ENCODE results near the gene SMAGP.
"Not testable (repeated sequence)": the region's sequence is repeated elsewhere in the genome, so short reads cannot be mapped to it uniquely, and the experiment has no call there.

Gene SMAGP

GRCh38 chr12:51263341-51263740, 6.9 kb downstream of the SMAGP start:
- DNase-seq = no peak

DNA sequence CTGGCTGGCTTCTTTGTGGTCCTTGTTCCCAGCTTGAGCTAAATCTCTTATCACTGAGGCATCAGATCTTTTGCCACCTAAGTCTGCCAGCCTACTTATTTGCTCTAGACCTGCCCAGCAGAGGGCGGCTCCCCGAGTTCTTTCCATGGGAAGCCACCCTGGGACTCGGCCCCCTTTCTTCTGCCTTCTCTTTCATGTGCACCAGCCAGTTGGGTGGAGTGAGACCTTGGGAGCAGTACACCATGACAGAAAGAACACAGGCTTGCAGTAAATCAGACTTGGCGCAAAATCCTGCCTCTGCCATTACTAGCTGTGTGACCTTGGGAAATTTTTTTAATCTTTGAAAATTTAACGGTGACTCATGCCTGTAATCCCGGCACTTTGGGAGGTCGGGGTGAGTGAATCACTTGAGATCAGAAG, 7.4 kb downstream of the SMAGP start:
- no peak for DNase-seq

DNA sequence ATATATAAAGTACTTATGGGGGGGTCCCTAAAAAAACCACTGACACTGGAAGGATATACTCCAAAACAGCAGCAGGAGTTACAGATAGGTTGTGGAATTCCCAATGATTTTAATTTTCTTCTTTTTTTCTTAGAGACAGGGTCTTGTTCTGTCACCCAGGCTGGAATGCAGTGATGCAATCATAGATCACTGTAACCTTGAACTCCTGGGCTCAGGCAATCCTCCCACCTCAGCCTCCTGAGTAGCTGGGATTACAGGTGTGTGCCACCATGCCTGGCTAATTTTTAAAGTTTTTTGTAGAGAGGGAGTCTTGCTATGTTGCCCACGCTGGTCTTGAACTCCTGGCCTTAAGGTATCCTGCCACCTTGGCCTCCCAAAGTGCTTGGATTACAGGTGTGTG, 10.6 kb downstream of the SMAGP start:
- DNase-seq = not testable (repeated sequence)

- DNase-seq = no peak
These were observed 15.7 kb downstream of the SMAGP start for GRCh38 chr12:51254536-51254935.

- DNase-seq = no peak
These were observed 16.9 kb downstream of the SMAGP start for GRCh38 chr12:51253276-51253675.

GRCh38 chr12:51247523-51248206, 22.6 kb downstream of the SMAGP start:
- DNase-seq = peak in 1 of 2 experiments; percentile 57

DNA sequence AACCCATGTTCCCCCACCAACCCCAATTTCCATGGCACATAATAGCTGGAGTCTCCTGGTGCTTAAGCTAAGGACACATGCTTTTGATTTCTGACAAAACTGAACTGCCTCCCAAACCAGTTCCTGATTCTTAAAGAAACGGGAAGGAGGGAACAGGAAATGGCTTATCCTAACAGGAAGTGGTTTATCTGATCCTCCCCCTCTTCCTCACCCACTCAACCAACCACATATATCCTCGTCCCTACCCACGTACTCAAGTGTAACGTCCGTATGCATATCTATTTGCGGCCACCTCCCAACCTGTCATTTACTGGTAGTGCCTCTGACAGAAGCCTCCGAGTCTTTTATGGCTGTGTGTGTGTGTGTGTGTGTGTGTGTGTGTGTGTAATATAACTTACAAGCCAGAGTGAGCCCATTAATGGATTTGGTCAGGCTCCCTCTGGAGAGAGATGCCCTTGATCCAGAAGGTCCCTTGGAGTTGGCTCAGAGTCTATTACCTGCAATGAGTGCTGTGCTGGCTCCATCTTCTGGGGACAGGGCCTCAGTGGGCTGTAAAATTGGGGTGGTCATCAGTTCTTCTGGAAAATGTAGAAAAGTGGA, 23.9 kb downstream of the SMAGP start:
- no peak for DNase-seq

- DNase-seq = no peak
These were observed 24.6 kb downstream of the SMAGP start for GRCh38 chr12:51245476-51246253.

- no peak for DNase-seq
These were observed 25.9 kb downstream of the SMAGP start for GRCh38 chr12:51244269-51244668.

DNA sequence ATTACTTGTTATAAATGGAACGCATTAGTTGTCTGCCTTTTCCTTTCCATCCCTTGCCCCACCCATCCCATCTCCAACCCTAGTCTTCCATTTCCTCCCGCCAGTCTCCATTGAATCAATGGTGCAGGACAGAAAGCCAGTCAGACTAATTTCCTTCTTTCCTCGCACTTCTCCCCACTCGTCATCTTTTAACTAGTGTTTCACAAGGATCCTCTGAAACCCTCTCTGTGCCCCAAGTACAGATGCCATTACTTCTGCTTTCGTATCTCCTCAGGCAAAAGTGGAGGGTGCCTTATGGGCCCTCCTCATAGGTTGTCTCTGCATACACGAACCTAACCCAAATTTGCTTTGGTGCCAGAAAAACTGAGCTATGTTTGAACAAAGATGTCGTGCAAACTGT, 27.3 kb downstream of the SMAGP start:
- DNase-seq = no peak

DNA sequence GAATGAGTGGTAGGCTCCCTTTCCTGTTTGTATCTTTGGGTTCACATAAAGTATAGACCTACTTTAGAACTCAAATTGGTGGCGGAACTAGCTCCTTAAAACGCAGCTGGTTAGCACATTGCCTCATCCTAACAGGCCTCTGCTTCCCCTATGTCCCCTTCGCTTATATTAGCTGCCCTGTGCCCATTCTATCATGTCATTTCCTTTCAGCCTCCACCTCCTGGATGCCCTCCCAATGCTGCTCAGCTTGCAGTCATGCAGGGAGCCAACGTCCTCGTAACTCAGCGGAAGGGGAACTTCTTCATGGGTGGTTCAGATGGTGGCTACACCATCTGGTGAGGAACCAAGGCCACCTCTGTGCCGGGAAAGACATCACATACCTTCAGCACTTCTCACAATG, 28.1 kb downstream of the SMAGP start:
- no peak for DNase-seq

DNA sequence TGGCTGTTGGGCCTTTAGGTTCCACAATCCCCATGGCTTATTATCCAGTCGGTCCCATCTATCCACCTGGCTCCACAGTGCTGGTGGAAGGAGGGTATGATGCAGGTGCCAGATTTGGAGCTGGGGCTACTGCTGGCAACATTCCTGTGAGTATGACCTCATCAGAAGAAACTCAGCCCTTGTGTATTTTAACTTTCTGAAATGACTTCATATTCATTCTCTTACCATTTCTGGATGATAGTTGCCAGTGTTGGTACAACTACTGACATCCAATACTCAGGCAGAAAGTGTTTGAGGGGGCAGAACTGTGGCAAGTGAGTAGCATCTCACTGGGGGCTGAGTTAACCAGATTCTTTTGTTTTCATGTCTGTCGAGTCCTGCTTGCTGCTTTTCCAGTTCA, 29.2 kb downstream of the SMAGP start:
- DNase-seq = no peak

DNA sequence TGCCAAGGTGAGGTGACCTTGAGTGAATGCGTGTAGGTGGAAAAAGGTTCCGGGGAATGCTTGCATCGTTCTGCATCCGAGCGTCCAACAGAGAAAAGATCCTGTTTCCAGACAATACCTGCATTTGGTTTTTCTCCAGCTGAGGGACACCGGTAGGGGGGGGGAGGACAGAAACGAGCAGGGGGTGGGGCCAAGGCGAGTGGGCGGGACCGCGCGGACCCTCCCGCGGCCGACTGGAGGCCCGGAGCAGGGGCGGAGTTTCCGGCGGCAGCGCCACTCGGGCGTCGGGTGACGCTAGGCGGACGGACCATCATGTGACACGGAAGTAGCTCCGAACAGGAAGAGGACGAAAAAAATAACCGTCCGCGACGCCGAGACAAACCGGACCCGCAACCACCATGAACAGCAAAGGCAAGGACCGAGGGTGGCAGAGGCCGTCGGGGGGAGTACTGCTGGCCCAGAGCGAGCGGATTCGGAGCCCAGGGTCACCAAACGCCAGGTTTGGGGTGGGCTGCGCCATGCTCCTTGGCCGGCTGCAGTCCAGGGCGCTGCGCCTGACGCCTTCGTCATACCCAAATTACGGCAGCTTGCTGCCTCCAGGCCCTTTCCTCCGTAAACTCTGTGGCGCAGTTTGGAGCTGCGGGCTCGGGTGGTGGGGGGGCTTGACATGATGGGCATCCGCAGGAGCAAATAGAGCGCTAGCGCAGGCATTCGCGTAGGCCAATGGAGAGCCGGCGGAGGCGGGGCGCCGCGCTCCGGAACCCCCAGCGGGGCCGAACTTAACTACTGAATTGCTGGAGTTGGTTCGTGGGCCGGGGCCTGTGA, 31.5 kb downstream of the SMAGP start, which contains the start of gene DAZAP2:
DAZAP2 (plus strand) TSS at position 317 of the 825 bp plus-strand sequence; CDS start at position 399, 82 bp downstream.
- peak; percentile 96 to 97 for DNase-seq

- DNase-seq = peak in 1 of 2 experiments; percentile 37
These were observed 32.1 kb downstream of the SMAGP start for GRCh38 chr12:51238037-51238509.

GRCh38 chr12:51234530-51234929, 35.7 kb downstream of the SMAGP start:
- DNase-seq = no peak

DNA sequence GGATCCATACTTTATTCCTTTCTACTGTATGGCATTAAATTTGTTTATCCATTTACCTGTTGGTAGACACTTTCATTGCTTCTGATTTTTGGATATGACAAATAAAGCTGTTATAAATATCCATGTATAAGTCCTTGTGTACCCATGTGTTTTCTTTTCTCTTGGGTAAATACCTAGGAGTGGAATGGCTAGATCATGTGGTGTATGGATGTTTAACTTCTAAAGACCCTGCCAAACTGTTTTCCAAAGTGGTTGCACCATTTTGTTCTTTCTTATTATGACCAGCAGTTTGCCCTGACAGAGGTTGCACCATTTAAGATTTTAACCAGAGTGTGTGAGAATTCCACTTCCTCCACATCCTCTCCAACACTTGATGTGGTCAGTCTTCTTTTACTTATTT, 37.6 kb downstream of the SMAGP start:
- no peak for DNase-seq

DNA sequence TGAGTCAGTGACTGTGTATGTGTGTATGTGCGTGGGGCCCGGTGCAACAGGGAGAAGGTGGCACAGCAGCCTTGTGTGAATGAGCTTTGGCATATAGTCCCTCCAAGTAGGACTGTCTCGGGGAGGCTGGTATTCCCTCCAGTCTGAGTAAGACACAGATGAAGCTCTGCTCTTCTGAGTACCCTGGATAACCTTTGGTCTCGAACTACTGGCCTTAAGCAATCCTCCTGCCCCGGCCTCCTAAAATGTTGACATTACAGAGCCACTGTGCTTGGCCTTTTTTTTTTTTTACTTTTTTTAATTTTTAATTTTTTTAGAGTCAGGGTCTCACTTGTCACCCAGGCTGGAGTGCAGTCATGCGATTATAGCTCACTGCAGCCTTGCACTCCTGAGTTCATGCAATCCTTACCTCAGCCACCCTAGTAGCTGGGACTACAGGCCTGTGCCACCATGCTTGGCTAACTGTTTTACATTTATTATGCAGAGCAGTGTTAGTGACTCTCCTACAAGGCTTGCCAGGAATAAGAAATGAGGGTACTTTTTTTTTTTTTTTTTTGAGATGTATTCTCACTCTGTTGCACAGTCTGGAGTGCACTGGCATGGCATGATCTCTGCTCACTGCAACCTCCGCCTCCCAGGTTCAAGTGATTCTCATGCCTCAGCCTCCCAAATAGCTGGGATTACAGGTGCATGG, 41.0 kb downstream of the SMAGP start:
- DNase-seq = no peak

DNA sequence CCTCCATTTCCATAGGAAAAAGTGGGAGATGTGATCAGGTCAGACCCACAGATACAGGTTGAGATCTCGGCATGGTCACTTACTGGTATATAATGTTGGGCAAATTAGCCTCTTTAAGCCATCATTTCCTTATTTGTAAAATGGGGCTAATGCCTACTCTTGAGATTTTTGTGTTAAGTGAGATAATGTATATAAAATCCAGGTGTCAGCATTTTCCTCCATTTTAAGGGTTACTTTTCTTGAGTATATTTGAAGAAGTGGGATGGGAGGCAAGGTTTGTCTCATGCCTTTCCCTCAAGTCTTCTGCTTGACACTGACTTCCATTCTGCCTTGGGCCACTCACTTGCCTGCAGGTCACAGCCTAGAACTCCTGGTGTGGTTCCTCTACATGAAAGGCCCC, 42.3 kb downstream of the SMAGP start:
- no peak for DNase-seq

DNA sequence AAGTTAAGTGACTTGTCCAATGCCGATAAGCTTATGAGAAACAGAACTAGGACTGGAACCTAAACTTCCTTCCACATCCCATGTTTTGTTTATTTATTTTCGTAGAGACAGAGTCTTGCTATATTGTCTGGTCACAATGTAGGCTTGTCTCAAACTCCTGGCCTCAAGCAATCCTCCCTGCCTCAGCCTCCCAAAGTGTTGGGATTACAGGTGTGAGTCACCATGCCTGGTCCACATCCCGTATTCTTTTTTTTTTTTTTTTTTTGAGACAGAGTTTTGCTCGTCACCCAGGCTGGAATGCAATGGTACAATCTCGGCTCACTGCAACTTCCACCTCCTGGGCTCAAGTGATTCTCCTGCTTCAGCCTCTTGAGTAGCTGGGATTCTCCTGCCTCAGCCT, 43.1 kb downstream of the SMAGP start:
- DNase-seq = not testable (repeated sequence)

DNA sequence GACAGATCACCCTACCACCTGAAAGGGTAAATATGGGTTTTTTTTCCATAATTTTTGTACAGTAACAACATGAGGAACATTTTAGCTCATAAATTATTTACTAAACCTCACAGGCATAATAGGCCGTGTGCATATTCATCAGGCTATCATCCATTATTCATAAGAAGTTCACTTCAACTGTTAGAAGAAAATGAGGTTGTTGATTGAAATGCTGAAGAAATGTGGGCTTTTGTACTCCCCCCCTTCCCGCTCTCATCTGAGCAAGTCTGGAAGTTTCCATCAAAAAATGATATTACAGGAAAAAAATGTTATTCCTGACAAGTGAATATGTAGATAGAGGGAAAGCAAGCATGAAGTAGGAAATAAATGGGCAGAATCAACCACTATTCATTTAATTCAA, 44.4 kb downstream of the SMAGP start:
- no peak for DNase-seq

DNA sequence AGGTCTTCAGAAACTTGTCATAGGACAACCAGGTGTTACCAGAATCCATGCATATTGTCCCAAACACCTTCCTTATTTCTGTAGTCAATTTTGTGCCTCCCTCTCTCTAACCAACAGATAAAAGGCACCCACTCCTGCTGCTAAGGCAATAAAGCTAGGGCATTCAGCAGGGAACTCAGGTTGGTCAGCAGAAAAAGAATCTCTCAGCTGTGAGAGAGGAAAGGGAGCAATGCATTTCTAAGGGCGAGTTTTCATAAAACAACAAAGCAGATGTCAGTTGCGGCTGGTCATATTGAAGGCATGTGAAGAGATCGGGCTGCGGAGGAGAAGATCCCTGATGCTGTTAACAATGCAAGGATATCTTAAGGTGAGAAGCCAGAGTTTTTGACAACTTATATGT, 45.0 kb downstream of the SMAGP start:
- no peak for DNase-seq

- no peak for DNase-seq
These were observed 45.6 kb downstream of the SMAGP start for GRCh38 chr12:51224625-51225024.
